ENCODE measurements around the gene RPS6KA2. TPM values are rescaled to one million over a fixed set of nuclear protein-coding genes. Genes with fewer than 3 reads are reported as not detected.

Gene RPS6KA2
- total and polyA plus RNA-seq, 3 donors from 2014 or later = 18.4 to 21.7 (median 19.8) TPM

GRCh38 chr6:166492092-166492741, 134.8 kb downstream of the RPS6KA2 start:
- H3K4me3 ChIP-seq = no peak overlapping the region
- no peaks in the 10 kb centered on the region for H3K9me3 ChIP-seq
- no peaks in the 10 kb centered on the region for H3K27me3 ChIP-seq
- WGBS, 2 donors = 60 to 72% methylated on average over 5 of the region's 5 CpGs
- TF ChIP-seq CTCF (IDR thresholded peaks at IDR 0.05) = no peak
- no peak for TF ChIP-seq POLR2A (IDR thresholded peaks at IDR 0.05)
- no peak for DNase-seq
- intact Hi-C loops (cut with DNase I; ENCODE audit: low total_unique reads) = no loop called here
- no peaks in the 10 kb centered on the region for H3K36me3 ChIP-seq (ENCODE audit: low read depth, missing control alignments)
- peaks cover 10% of the 10 kb centered on the region for H3K4me1 ChIP-seq
- no peak overlapping the region for H3K27ac ChIP-seq

GRCh38 chr6:166490671-166491500, 136.2 kb downstream of the RPS6KA2 start:
- 68 to 79% methylated on average over 18 of the region's 18 CpGs for WGBS, 2 donors
- TF ChIP-seq CTCF (IDR thresholded peaks at IDR 0.05) (no peak), POLR2A (IDR thresholded peaks at IDR 0.05) (no peak)
- DNase-seq = peak; percentile 27

GRCh38 chr6:166489301-166490155, 137.5 kb downstream of the RPS6KA2 start:
- Histone ChIP-seq H3K9me3 (no peaks in the 10 kb centered on the region), H3K4me3 (no peak overlapping the region), H3K27me3 (no peaks in the 10 kb centered on the region), H3K27ac (peak overlapping the region in 1 of 2 donors; percentile 71), H3K4me1 (peaks cover 7% of the 10 kb centered on the region), H3K36me3 (ENCODE audit: low read depth, missing control alignments) (no peaks in the 10 kb centered on the region)
- 80 to 84% methylated on average over 11 of the region's 11 CpGs for WGBS, 2 donors
- TF ChIP-seq POLR2A (IDR thresholded peaks at IDR 0.05) = no peak
- no peak for DNase-seq
- intact Hi-C loops (cut with DNase I; ENCODE audit: low total_unique reads) = no loop called here

More at GRCh38 chr6:166490671-166491500, 136.2 kb downstream of the RPS6KA2 start:
- Histone ChIP-seq H3K27me3 (no peaks in the 10 kb centered on the region), H3K9me3 (no peaks in the 10 kb centered on the region), H3K4me3 (no peak overlapping the region), H3K4me1 (peaks cover 10% of the 10 kb centered on the region), H3K36me3 (ENCODE audit: low read depth, missing control alignments) (no peaks in the 10 kb centered on the region), H3K27ac (no peak overlapping the region)
- intact Hi-C loops (cut with DNase I; ENCODE audit: low total_unique reads) = no loop called here

- WGBS, 2 donors = 67 to 68% methylated on average over 12 to 13 of the region's 13 CpGs
- TF ChIP-seq CTCF (IDR thresholded peaks at IDR 0.05) (no peak), POLR2A (IDR thresholded peaks at IDR 0.05) (no peak)
- DNase-seq = no peak
Observed at GRCh38 chr6:166488701-166489100, 138.3 kb downstream of the RPS6KA2 start.

More at GRCh38 chr6:166488701-166489100, 138.3 kb downstream of the RPS6KA2 start:
- peak overlapping the region; percentile 10 to 26 for H3K4me3 ChIP-seq
- H3K36me3 ChIP-seq (ENCODE audit: low read depth, missing control alignments) = no peaks in the 10 kb centered on the region
- no peaks in the 10 kb centered on the region for H3K9me3 ChIP-seq
- H3K27me3 ChIP-seq = no peaks in the 10 kb centered on the region
- H3K4me1 ChIP-seq = peaks cover 7% of the 10 kb centered on the region
- H3K27ac ChIP-seq = peak overlapping the region in 1 of 2 donors; percentile 71
- intact Hi-C loops (cut with DNase I; ENCODE audit: low total_unique reads) = no loop called here

Measured in testis (tissue), 3 donors.